ENCODE data around the gene PPP2R2D.

The PPP2R2D gene

GRCh38 chr10:132003282-132003924, 102.6 kb downstream of the PPP2R2D start:
- DNase-seq, result no peak

DNA sequence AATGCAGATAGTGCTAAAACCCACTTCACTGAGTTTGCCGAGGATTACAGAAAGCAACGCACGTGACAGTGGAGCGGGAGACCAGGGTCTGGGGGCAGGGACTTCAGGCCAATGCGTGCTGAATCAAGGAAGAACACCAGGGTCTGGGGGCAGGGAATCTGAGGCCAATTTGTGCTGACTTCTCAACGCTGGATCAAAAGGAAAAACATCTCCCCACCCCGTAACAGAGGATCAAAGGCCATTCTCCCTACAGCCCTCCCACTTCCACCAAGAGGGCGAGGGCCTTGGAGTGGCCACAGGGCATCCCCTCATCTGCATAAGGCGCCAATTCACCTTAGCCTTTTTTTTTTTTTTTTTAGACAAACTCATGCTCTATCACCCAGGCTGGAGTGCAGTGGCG, 103.2 kb downstream of the PPP2R2D start:
- DNase-seq, result no peak

GRCh38 chr10:132005147-132005546, 104.3 kb downstream of the PPP2R2D start:
- no peak for DNase-seq

GRCh38 chr10:132006966-132007365, 106.2 kb downstream of the PPP2R2D start:
- DNase-seq, result no peak

GRCh38 chr10:132007681-132008080, 106.9 kb downstream of the PPP2R2D start:
- no peak for DNase-seq
